Nephron (organoid): ENCODE results near the gene CD46.
"Not testable (repeated sequence)": the region's sequence is repeated elsewhere in the genome, so short reads cannot be mapped to it uniquely, and the experiment has no call there.

Experiments used
- H3K27ac Mint-ChIP-seq, 3 experiments: 2 replicates each; pipeline ENCODE4 v1.8.0; 2020; ENCODE audit warnings: mixed read lengths in 3 of 3, mild to moderate bottlenecking in 2 of 3, moderate library complexity in 1 of 3
- H3K27me3 Mint-ChIP-seq: 2 replicates; pipeline ENCODE4 v1.8.0; 2021; ENCODE audit warnings: low read depth, mild to moderate bottlenecking, moderate library complexity, mixed read lengths
- H3K36me3 Mint-ChIP-seq: 2 replicates; pipeline ENCODE4 v1.8.0; 2020; ENCODE audit warnings: low read depth, mixed read lengths
- H3K4me1 Mint-ChIP-seq: 2 replicates; pipeline ENCODE4 v1.8.0; 2020; ENCODE audit warnings: mixed read lengths
- H3K4me3 Mint-ChIP-seq, 3 experiments: 2 replicates each; pipeline ENCODE4 v1.8.0; 2020; ENCODE audit warnings: mild to moderate bottlenecking in 3 of 3, mixed read lengths in 3 of 3, moderate library complexity in 2 of 3
- H3K9me3 Mint-ChIP-seq: 2 replicates; pipeline ENCODE4 v1.8.0; 2020; ENCODE audit warnings: mixed read lengths
- TF ChIP-seq, protein P1 (sequence below), 3 experiments: fragments of 200-600 bp; sonication (generic); IDR thresholded peaks; one replicate each; pipeline ENCODE4 v1.5.0; 2021; ENCODE audit warnings: antibody characterized with exemption in 3 of 3; ENCODE audit not compliant: unreplicated experiment in 3 of 3

CD46 gene

DNA sequence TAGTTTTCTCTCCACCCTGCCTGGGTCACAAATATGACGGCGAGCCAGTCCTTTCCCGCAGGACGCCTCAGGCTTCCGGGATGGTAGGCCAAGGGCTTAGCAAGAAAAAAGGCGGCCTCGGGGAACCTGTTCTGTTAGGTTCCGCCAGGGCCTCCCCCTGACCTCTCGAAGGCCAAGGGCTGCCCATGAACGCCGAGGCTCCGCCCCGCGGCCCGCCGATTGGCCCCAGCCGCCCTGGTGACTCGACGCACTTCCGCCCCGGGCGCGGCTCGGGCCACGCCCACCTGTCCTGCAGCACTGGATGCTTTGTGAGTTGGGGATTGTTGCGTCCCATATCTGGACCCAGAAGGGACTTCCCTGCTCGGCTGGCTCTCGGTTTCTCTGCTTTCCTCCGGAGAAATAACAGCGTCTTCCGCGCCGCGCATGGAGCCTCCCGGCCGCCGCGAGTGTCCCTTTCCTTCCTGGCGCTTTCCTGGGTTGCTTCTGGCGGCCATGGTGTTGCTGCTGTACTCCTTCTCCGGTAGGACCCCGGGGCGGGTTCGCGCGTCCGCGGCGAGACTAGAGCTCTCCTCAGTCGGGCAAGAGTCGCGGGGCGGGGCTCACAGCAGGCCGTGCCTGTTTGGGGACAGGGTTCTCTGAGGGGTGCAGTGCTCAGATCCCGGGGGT is at the start of gene CD46:
CD46 (plus strand) TSS at position 265 of the 666 bp plus-strand sequence; CDS start at position 424, 159 bp downstream.
- Mint-ChIP-seq H3K4me3 (peak within 1 kb of the TSS; percentile 99), H3K4me1 (peaks cover 58% of the 10 kb centered on the region), H3K9me3 (no peaks in the 10 kb centered on the region), H3K27me3 (no peaks in the 10 kb centered on the region), H3K27ac (peak within 1 kb of the TSS; percentile 98 to 99 (median 98)), H3K36me3 (peaks cover 10% of the 10 kb centered on the region)
- TF ChIP-seq, protein P1, sequence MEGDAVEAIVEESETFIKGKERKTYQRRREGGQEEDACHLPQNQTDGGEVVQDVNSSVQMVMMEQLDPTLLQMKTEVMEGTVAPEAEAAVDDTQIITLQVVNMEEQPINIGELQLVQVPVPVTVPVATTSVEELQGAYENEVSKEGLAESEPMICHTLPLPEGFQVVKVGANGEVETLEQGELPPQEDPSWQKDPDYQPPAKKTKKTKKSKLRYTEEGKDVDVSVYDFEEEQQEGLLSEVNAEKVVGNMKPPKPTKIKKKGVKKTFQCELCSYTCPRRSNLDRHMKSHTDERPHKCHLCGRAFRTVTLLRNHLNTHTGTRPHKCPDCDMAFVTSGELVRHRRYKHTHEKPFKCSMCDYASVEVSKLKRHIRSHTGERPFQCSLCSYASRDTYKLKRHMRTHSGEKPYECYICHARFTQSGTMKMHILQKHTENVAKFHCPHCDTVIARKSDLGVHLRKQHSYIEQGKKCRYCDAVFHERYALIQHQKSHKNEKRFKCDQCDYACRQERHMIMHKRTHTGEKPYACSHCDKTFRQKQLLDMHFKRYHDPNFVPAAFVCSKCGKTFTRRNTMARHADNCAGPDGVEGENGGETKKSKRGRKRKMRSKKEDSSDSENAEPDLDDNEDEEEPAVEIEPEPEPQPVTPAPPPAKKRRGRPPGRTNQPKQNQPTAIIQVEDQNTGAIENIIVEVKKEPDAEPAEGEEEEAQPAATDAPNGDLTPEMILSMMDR (IDR thresholded peaks at IDR 0.05; ENCODE audit: unreplicated experiment in 3 of 3), result no peak

DNA sequence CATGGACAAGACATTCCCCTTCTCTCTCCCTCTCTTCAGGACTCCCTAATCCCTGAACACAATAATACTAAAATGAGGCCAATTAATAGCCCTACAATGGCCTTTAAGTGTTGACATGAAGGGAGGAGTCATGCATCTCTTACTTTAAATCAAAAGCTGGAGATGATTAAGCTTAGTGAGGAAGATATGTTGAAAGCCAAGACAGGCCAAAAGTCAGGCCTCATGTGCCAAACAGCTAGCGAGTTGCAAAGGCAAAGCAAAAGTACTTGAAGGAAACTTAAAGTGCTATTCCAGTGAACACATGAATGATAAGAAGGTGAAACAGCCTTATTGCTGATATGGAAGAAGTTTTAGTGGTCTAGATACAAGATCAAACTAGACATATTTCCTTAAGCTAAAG is 49.5 kb upstream of the CD46 start:
- Mint-ChIP-seq H3K4me3 (no peak overlapping the region), H3K4me1 (no peaks in the 10 kb centered on the region), H3K27ac (no peak overlapping the region), H3K27me3 (no peaks in the 10 kb centered on the region), H3K9me3 (no peaks in the 10 kb centered on the region), H3K36me3 (no peaks in the 10 kb centered on the region)
- TF ChIP-seq, protein P1 (IDR thresholded peaks at IDR 0.05; ENCODE audit: unreplicated experiment in 3 of 3), result no peak

DNA sequence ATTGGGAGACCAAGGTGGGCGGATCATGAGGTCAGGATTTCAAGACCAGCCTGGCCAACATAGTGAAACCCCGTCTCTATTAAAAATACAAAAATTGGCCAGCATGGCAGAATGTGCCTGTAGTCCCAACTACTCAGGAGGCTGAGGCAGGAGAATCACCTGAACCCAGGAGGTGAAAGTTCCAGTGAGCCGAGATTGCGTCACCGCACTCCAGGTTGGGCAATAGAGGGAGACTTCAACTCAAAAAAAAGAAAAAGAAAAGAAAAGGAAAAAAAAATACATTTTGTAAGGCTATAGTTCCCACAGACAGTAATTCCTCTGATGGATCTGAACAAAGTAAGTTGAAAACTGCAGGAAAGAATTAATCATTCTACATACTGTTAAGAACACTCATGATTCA is 48.1 kb upstream of the CD46 start:
- Mint-ChIP-seq H3K36me3 (no peaks in the 10 kb centered on the region), H3K4me1 (no peaks in the 10 kb centered on the region), H3K9me3 (no peaks in the 10 kb centered on the region), H3K27ac (no peak overlapping the region), H3K4me3 (no peak overlapping the region), H3K27me3 (no peaks in the 10 kb centered on the region)
- TF ChIP-seq, protein P1 (IDR thresholded peaks at IDR 0.05; ENCODE audit: unreplicated experiment in 3 of 3), result no peak

DNA sequence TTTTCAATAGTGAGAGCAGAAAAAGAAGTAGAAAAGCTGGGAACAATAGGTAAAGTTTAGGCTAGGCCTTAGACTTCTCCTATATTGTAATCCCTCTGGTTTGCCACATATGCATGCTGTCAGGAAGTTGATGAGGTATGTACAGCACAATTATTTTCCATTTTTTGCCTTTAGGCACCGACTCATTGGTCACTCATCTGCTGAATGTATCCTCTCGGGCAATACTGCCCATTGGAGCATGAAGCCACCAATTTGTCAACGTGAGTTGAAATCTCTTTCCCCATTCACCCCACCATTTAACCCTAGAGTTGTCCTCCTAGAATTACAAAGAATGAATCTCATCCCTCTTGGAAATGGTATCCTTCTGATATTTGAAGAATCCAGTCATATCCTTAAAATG is 43.9 kb upstream of the CD46 start:
- not testable (repeated sequence) for H3K4me3 Mint-ChIP-seq, H3K36me3 Mint-ChIP-seq, H3K27ac Mint-ChIP-seq, H3K4me1 Mint-ChIP-seq, H3K27me3 Mint-ChIP-seq, H3K9me3 Mint-ChIP-seq

DNA sequence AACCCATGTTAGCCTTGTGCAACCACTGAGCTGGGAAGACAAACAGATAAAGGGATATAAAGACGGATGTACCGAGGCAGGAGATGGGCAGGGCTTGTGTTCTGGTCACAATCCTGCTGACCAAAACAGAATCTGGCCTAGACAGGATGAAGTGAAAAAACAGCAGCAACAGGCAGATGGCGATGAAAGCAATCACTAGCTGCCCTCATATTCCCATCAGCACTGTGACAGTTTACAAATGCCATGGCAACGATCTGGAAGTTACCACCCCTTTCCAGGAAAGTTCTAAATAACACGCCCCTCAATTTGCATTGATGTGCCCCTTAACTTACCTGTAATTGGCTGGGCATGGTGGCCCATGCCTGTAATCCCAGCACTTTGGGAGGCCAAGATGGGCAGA is 40.6 kb upstream of the CD46 start:
- Mint-ChIP-seq H3K27ac (no peak overlapping the region), H3K4me1 (no peaks in the 10 kb centered on the region), H3K9me3 (no peaks in the 10 kb centered on the region), H3K36me3 (no peaks in the 10 kb centered on the region), H3K27me3 (no peaks in the 10 kb centered on the region), H3K4me3 (no peak overlapping the region)
- TF ChIP-seq, protein P1 (IDR thresholded peaks at IDR 0.05; ENCODE audit: unreplicated experiment in 3 of 3), result no peak

DNA sequence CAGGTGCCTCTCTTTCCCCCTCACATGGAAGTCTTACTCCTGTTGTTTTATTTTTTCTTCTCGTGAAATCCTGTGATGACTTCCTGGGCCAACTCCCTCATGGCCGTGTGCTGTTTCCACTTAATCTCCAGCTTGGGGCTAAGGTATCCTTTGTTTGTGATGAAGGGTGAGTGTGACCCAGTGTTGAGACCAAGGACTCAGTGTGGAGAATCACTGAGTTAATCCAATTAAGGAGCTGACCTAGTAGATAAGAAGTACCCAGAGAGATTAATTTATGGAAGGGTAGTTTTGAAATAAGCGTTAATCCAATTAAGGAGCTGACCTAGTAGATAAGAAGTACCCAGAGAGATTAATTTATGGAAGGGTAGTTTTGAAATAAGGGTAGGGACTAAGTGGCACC is 39.2 kb upstream of the CD46 start:
- not testable (repeated sequence) for H3K9me3 Mint-ChIP-seq, H3K27ac Mint-ChIP-seq, H3K27me3 Mint-ChIP-seq, H3K36me3 Mint-ChIP-seq, H3K4me3 Mint-ChIP-seq, H3K4me1 Mint-ChIP-seq

DNA sequence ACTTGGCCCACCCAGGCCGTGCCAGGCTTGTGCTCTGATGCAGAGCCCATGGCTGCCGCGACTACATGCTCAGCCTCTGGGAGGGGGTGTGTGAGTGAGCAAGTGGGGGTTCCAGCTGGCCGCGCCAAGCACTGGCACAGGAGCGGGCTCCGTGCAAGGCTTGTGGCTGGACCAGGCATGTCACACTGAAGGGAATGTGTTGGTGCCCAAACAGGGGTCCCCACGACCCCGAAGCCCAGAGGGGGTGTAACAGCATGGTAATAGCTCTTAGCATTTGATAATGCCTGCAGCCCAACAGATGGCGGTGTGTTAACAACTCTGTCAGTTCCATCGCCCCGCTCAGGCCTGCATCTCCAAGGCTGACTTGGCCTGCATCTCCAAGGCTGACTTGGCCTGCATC is 38.3 kb upstream of the CD46 start:
- no peaks in the 10 kb centered on the region for H3K4me1 Mint-ChIP-seq
- no peak overlapping the region for H3K4me3 Mint-ChIP-seq
- H3K27ac Mint-ChIP-seq, result no peak overlapping the region
- H3K36me3 Mint-ChIP-seq, result no peaks in the 10 kb centered on the region
- H3K9me3 Mint-ChIP-seq, result no peaks in the 10 kb centered on the region
- TF ChIP-seq, protein P1 (IDR thresholded peaks at IDR 0.05; ENCODE audit: unreplicated experiment in 3 of 3), result no peak
- H3K27me3 Mint-ChIP-seq, result no peaks in the 10 kb centered on the region
